ENCODE data around the gene SLC22A14.
A peak's percentile ranks its signal among the peaks of the same experiment; 100 is the strongest.
"Not testable (repeated sequence)": the region's sequence is repeated elsewhere in the genome, so short reads cannot be mapped to it uniquely, and the experiment has no call there.

The SLC22A14 gene, protein sequence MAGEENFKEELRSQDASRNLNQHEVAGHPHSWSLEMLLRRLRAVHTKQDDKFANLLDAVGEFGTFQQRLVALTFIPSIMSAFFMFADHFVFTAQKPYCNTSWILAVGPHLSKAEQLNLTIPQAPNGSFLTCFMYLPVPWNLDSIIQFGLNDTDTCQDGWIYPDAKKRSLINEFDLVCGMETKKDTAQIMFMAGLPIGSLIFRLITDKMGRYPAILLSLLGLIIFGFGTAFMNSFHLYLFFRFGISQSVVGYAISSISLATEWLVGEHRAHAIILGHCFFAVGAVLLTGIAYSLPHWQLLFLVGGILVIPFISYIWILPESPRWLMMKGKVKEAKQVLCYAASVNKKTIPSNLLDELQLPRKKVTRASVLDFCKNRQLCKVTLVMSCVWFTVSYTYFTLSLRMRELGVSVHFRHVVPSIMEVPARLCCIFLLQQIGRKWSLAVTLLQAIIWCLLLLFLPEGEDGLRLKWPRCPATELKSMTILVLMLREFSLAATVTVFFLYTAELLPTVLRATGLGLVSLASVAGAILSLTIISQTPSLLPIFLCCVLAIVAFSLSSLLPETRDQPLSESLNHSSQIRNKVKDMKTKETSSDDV

DNA sequence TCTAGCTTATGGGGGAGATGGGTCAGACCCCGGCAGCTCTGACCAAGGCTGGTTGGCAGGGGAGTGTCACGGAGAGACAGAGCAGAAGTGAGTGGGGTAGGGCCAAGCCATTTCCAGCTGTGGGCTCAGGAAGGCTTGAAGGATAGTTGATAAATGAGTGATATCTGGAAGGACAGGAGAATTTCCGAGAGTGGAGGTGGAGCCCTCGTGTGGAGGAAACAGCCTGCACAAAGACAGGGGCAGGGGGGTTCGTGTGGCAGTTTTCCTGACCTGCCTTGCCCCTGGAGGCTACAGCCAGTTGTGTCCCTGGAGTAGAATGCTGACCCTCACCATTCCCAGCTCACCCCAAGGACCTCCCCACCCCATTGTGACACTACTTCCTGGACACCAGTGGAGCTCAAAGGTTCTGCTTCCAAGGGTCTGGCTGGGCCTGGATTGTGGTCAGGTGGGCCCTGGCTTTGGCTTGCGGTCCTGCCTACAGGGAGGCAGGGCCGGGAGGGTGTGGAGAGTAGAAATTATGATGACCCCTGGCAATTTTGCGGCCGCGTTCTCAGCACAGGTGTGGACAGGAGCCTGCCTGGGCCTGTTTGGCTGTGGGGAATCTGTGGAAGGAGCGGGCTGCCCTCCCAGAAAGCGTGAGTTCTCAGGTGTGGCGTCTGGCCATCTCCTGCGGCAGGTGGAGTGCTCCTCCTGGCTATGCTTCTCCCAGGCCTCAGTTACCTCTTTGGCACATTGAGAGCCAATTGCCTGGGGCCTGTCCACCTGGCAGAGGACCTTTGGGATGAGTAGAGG is at the start of gene SLC22A14:
Gene SLC22A14 (plus strand): TSS at position 400 of the 792 bp plus-strand sequence. CDS start 23,733 bp downstream, outside the sequence.
- DNase-seq: no peak

DNA sequence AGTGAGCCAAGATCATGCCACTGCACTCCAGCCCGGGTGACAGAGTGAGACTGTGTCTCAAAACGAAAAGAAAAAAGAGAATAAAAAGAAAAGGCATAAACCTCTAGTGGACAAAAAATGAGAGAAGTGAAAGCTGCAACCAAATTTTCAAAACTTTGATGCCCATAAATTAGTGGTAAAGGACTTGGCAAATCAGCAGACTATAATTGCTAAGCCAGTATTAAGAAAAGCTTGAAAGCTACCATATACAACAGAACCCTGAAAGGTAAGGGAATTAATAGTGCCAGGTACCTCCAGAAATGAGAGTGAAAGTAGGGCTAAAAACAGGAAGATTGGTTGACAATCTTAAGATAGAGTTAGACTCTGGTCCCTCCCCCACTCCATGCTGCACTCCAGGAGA is 49.4 kb upstream of the SLC22A14 start:
- no peak for DNase-seq

DNA sequence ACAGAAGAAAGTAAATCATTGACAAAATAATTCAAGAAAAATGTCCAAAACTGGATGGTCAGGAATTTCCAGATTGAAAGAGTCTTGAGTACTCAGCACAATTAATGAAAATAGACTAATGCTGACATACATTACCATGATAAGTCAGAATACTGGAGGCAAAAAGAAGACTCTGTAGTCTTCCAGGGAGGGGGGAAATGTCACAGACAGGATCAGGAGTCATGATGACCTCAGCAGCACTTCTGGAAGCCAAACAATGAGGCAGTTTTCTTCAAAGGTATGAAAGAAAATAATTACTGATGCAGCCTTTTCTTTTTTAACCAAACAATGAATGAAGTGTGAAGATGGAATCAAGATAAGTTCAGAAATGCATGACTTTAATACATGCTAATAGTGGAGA is 46.6 kb upstream of the SLC22A14 start:
- no peak for DNase-seq

DNA sequence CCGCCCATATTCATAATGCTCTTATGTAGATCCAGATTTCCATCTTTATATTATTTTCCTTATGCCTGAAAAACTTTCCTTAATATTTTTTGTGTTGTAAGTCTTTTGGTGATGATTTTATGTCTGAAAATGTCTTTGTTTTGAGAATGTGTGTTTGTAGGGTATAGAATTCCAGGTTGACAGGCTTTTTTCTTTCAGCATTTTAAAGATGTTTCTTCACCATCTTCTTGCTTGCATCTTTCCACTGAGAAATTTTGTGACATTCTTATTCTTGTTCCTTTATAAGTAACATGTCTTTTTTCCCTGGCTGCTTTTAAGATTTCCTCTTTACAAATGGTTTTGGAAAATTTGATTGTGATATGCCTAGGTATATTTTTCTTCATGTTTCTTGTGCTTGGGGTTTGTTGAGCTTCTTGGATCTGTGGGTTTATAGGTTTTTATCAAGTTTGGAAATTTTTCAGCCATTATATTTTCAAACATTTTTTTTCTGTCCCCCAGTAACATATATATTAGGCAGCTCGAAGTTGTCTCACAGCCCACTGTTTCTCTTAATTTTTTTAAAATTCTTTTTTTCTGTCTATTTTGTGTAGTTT is 43.6 kb upstream of the SLC22A14 start:
- no peak for DNase-seq

DNA sequence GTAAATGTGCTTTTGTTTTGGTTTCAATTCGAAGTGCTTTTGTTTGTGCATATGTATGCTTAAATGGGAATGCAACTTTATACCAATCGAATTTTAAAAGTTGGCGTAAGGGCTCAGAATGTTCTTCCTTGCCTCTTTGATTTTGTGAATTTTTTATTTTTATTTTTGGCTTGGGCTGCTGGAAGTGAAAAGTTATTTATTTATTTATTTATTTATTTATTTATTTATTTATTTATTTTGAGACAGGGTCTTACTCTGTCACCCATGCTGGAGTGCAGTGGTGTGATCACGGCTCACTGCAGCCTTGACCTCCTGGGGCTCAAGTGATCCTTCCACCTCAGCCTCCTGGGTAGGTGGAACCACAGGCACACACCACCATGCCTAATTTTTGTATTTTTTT is 39.3 kb upstream of the SLC22A14 start:
- DNase-seq: not testable (repeated sequence)

DNA sequence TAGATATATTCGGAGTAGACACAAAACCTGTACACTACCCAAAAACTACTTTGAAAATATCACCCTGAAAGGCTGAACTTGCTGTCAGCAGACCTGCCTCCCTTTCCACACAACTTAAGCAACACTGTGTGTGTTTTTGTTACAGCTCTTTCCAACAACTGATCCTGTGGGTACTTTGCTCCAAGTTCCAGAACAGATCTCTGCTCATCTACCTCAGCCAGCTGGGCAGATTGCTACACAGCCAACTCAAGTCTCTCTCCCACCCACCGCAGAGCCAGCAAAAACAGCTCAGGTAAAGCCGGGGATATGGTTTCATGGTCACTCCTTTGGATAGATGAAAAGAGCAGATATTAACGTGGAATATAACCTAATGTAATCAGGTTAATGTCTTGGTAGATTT is 36.2 kb upstream of the SLC22A14 start:
- DNase-seq: no peak

DNA sequence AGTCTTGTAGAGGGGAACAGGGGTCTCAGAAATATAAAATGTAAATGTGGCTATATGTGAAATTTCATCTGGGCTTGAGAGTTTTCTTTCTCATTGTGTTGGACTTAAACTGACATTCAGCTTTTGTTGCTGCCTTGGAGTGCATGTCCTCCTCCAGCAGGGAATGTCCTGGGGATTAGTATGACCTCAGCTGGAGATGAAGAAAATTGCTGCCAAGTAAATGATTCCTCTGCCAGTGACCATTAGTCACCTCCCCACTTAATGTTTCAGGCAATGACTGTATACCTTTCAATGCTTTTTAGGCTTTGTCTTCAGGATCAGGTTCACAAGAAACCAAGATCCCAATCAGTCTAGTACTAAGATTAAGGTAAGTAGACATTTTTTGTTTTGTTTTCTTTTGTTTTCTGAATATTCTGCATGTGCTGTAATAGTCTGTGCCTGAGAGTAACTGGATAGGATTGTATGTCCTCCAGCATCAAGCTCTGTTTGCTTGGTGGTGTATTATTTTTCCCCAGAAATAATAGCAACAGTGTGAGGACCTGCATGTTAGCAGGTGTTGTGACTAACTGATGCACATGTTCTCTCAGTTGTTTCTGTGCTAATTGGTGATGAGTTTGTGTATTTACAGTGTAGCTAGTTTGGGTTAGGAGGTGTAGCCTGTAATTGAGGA is 34.6 kb upstream of the SLC22A14 start:
- peak; percentile 52 for DNase-seq

DNA sequence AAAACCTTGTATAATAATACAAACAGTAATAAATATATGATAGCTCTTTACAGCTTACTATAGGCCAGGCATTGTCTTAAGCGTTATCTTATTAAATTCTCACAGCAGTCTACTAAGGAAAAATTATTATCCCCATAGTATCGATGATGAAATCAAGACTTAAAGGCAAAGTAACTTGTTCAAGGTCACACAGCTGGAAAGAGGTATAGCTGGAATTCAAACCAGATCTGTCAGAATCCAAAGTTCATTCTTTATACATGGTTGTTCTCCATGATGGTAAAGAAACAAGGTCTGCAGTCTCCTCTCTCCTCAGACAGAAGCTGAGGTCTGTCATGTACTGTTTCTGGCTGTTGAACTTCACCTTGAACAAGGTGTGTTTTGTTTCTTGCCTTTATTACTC is 31.9 kb upstream of the SLC22A14 start:
- no peak for DNase-seq

DNA sequence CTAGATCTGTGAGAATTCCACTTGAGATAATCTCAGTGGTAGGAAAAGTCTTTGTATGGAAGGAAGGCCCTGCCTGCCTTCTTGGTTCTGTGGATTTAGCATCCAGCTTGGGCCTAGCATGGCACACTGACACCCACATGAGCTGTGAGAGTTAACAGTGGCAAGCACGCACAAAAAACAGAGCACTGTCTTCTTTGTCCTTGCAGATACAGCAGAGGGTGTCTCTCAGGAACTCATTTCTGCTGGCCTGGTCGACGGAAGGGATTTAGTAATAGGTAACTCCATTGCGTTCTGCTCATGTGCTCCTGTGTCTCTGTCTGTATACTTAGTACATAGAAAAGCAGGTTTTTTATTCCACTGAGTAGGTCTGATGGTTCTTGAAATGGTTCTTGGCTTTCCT is 30.9 kb upstream of the SLC22A14 start:
- no peak for DNase-seq

DNA sequence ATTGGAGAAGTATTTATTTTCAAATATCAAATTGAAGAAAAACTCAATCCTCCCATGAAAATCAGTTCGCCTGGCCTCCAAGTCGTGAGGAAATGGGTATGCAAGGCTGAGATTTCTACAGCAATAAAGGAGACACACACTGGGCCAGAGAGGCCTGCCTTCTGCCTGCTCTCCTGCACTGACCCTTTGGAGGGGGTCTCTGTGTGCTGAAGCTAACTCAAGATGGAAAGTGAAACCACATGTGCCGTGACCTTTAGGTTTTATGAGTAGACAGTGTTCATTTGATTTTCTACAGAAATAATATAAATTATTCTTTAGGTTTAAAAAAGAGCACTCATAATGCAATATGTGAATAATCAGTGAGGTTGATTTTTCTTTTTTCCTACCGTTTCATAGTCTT is 28.4 kb upstream of the SLC22A14 start:
- no peak for DNase-seq

DNA sequence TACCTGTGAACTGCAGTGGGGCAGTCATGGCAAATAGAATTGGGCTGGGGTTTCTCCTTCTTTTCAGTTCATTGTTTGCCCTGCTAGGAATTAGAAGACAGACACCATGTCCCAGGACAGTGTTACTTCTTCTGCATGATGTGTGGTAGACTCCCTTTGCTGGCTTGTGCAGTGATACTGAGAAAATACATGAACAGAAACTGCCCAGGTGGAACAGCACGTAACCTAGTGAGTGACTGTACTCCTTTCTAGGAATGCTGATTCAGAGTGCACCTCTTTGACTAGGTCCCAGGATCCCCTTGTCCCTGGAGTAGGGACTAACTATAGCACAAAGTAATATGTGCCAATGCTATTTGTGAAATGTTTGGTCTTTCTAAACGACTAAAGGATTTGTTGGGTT is 27.2 kb upstream of the SLC22A14 start:
- DNase-seq: no peak

DNA sequence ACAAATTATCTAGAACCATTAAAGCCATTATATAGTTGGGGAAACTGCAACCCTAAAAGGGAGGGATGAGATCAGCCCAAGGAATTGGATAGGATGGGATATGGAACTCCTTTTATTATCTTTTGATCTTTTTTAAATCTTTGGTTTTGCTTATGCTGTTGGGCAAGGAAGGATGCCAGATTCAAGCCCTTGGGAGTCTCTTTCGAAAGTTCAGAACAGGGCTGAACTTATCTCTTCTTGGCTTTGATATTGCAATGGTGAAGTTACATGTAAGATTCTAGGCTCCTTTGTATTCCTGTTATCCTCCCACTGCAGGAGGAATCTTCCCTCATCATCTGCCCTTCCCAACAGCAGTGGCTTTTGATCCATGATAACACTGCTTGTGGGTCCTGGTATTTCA is 26.5 kb upstream of the SLC22A14 start:
- peak; percentile 3 for DNase-seq

DNA sequence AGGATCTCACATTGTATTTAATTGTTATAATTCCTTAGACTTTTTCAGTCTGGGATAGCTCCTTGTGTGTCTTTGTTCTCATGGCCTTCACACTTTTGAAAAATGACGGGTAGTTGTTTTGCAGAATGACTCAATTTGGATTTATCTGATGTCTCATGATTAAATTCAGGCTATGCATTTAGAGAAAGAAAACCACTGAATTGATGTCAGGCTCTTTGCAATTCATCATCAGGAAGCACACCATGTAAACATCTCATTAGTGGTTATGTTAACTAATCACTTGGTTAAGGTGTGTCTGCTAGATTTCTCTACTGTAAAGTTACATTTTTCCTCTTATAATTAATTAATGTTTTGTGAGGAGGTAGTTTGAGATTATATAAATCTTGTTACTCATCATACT is 24.5 kb upstream of the SLC22A14 start:
- no peak for DNase-seq

DNA sequence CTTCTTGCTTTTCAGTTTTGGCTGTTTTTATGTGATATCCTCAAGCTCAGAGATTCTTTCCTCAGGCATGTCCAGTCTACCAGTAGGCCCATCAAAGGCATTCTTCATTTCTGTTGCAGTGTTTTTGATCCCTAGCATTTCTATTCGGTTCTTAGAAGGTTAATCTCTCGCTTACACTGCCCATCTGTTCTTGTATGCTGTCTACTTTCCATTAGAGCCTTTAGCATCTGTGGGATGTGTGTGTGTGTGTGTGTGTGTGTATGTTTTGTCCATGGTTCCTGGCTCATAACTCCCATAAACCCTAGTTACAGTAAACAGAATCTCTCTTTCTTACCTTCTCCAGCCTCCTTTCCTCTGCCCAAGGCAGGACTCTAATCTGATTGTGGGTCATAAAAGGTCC is 21.6 kb upstream of the SLC22A14 start:
- no peak for DNase-seq

DNA sequence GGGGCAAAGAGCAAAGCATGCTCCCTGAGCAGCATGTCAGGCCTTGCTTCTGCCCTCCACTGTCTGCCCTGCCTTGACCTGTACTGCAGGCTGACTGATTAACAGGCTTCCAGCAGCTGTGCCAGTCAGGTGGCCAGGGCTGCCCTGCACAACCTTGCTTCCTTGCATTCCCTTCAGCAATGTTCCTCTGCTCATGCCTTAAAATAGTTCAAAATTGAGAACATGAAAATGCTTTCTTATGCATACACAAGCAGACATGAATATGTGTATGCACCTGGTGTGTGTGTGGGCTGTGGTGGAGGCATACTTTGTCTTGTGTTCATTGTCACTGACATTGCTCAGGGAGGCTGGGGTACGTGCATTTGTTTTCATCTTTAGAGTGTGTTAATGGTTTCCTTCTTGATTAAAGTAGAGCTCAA is 17.7 kb upstream of the SLC22A14 start:
- no peak for DNase-seq

DNA sequence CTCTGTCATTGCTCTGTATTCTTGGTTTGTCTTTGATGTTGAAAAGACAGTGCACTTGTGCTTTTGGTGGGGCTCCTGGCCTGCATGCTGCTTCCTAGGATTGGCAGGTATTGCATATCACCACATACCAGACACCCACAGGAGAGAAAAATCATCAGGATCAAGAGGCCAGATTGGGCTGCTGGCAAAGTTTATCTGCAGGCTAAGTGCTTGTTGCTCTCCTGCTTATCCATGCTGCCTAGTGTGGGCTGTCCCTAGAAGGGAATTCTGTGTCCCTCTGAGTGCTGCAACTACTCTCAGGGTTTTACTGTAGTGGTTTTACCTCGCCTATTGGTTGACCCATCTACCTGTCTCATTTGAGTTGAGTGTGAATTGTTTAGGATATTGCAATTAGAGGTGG is 17.3 kb upstream of the SLC22A14 start:
- DNase-seq: no peak

DNA sequence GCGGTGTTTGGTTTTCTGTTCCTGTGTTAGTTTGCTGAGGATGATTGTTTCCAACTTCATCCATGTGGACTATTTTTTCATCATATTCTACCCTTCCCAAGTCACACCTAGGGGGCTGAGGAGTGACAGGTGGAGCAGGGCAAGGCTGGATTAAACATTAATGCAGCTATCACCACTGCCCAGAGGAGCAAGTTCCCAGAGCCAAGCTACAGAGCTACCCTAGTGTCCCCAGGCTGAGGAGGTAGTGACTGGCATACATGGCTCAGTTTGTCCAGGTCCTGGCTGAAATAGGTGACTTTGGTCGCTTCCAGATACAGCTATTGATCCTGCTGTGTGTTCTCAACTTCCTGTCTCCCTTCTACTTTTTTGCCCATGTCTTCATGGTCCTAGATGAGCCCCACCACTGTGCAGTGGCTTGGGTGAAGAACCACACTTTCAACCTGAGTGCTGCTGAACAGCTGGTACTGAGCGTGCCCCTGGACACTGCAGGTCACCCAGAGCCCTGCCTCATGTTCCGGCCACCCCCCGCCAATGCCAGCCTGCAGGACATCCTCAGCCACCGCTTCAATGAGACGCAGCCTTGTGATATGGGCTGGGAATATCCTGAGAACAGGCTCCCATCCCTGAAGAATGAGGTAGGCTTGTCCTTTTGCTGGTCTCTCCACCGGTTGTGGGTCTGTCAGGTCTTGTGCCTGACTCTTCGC is 16.3 kb upstream of the SLC22A14 start, which contains the start of gene SLC22A13:
Gene SLC22A13 (plus strand): TSS at position 209 of the 704 bp plus-strand sequence. CDS start 49 bp downstream, at position 258.
- DNase-seq: no peak

DNA sequence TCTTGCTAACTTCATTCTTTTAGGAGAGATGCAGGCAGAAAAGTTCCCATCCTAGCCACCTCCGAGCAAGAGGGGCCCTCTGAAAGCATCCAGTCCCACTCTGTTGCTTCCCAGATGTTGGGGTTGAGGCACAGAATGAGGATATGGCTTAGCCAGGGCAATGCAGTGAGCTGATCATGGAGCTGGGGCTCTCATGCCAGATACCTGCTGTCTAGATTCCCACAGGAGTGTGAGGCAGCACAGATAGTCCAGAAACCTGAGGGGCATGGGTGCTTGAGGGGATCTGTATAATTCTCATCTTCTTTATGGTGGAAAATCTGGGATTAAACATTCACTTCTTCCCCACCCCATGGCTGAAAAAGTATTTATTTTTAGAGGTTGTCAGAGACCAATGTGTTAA is 15.3 kb upstream of the SLC22A14 start:
- DNase-seq: no peak

DNA sequence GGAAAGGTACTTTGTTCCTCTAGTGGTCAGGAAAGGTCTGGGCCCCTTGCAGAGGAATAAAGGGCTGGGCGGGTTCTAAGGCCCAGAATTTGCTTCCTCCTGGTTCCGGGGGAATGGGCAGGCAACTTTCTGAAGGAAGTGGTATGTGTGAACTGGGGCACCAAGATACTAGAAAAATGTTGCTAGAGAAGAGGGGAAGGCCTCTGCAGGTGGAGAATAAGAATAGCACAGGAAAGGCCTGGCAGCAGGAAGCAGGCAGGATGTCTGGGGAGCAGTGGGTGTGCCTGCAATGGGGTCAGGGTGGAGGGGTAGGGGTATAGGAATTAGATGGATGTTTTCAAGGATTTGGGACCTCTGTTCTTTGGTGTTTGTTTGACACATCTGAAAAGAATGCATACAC is 14.4 kb upstream of the SLC22A14 start:
- DNase-seq: no peak

DNA sequence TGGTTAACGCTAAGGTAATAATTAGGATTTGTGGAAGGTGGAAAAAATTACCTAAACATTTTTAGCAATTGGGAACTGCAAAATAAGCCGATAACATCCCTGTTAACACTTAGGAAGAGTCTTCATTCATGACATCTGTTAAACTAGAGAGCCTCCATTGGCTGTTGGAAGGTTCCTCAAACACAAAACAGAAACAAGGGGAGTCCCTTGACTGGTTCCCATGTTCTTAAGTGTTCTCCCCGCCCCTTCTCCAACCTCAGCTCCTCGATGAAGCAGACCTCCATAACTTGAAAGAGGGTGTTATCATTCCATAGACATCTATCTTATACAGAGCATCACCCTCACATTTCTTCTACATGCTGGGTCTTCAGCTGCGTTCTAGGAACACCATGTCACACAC is 14.0 kb upstream of the SLC22A14 start:
- DNase-seq: no peak

DNA sequence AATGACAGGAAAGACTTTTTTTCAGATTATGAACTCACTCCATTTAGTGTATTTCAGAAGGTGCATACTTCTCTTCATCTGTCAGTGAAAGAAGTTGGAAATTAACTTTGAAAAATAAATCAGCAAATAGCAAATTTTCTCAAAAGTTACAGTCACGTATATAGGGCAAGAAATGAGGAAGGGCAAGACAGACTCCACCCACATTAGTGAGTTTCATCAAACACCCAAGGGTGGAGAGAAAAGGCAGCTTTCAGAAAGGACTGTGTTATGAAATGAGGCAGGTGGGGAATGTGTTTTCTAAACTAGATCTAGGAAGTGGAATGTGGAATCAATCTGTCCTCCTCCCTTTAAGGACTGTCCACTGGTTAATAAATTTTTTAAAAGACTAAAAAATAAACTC is 13.6 kb upstream of the SLC22A14 start:
- DNase-seq: no peak

DNA sequence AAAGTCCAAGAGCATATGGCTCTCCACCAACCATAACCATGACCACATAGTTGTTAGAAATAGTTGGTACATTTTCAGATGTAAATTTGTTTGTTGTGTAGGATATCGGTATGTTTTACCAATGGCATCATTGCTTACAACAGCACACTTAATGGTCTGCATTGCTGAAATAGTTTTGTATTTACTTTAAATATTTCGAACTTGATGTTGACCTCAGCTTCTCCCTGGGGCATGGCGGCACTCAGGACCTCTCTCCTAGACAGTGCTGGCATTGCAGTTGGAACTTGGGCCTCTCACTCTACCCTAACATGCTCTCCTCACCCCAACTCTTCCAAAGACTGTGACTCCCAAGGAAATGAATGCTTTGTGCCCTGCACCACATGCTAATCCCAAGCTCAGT is 11.5 kb upstream of the SLC22A14 start:
- no peak for DNase-seq

All from NCI-H226 (cell line).